Brain microvascular endothelial cell (primary cell): ENCODE measurements around the gene MARK2.
A peak's percentile ranks its signal among the peaks of the same experiment; 100 is the strongest.

Experiments
- DNase-seq: peaks from one replicate; pipeline ENCODE4 v3.0.0-alpha.2; 2020
- H3K27ac ChIP-seq: fragments of 250-450 bp; sonication (Bioruptor Pico); 2 replicates; pipeline ENCODE4 v1.5.1; 2020; ENCODE audit warnings: mild to moderate bottlenecking, moderate library complexity
- H3K27me3 ChIP-seq: fragments of 250-450 bp; sonication (Bioruptor Pico); replicated peaks from 2 replicates; pipeline ENCODE4 v1.5.1; 2020; ENCODE audit warnings: mild to moderate bottlenecking
- H3K36me3 ChIP-seq: fragments of 250-450 bp; sonication (Bioruptor Pico); replicated peaks from 2 replicates; pipeline ENCODE4 v1.5.1; 2020; ENCODE audit warnings: mild to moderate bottlenecking
- H3K4me3 ChIP-seq: 2 replicates; pipeline ENCODE4 v1.5.1; 2011; ENCODE audit warnings: low read depth, mild to moderate bottlenecking, control low read depth, low read length, moderate library complexity
- in situ Hi-C: cut with HindIII; loops from 2 replicates; pipeline ENCODE4 v1.10.0; 2017; ENCODE audit warnings: low sequenced_read_pairs, low pct_ligation_motif_present
- TF ChIP-seq, protein P1 (sequence below): IDR thresholded peaks from 2 replicates; pipeline ENCODE4 v1.5.1; 2011; ENCODE audit warnings: low read depth, mild to moderate bottlenecking, moderate library complexity, low read length, control low read depth, inconsistent platforms; ENCODE audit errors: missing control alignments

Gene MARK2

DNA sequence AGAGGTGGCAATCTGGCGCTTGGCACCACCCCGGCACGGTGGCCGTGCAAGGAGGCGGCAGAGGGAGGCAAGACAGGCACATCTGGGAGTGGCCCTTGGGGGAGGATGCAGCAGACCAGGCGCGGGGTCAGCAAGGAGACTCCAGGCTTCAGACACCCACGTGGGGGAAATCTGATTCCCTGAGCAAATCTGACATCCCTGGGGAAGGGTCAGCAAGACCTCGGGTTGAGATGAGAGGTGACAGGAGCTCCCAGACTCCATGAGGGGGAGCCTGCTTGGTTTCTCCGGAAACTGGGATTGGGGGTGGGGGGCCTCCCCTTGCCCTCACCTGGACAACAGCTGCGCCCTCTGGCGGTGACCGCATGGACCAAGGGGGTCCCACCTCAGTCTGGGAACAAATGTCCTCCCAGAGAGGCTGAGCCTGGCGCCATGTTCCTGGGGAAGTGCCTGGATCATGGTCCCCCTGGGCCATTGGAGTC lies 82.1 kb downstream of the MARK2 start:
- DNase-seq = no peak
- H3K27me3 ChIP-seq = no peaks in the 10 kb centered on the region
- no peaks in the 10 kb centered on the region for H3K36me3 ChIP-seq
- no peak overlapping the region for H3K4me3 ChIP-seq
- TF ChIP-seq, protein P1, sequence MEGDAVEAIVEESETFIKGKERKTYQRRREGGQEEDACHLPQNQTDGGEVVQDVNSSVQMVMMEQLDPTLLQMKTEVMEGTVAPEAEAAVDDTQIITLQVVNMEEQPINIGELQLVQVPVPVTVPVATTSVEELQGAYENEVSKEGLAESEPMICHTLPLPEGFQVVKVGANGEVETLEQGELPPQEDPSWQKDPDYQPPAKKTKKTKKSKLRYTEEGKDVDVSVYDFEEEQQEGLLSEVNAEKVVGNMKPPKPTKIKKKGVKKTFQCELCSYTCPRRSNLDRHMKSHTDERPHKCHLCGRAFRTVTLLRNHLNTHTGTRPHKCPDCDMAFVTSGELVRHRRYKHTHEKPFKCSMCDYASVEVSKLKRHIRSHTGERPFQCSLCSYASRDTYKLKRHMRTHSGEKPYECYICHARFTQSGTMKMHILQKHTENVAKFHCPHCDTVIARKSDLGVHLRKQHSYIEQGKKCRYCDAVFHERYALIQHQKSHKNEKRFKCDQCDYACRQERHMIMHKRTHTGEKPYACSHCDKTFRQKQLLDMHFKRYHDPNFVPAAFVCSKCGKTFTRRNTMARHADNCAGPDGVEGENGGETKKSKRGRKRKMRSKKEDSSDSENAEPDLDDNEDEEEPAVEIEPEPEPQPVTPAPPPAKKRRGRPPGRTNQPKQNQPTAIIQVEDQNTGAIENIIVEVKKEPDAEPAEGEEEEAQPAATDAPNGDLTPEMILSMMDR = peak; percentile 78
- in situ Hi-C loops = no loop called here
- H3K27ac ChIP-seq = no peak overlapping the region

DNA sequence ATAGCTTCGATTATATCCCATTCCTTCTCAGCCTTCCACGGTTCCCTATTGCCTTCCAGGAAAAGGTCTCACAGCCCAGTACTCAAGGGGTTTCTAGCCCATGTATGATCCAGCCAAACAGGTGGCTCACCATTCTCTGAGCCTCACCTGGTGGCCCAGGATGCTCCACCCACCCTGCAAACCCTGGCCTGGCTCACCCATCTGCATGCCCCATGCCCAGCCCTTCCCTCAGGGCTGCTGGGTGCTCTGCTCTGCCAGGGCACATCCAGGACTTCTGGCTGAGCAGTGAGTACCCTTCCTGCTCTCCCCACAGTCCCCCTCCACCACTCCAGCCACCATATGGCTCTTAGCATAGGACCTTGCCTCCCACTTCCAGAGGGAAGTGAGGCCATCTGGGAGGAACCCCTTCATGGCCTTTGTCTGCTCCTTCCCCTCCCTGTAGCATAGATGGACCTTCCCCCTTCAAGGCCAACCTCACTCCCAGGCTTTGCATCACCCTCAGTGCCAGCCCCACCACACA lies 83.8 kb downstream of the MARK2 start:
- TF ChIP-seq, protein P1 = no peak
- Histone ChIP-seq H3K4me3 (no peak overlapping the region), H3K27ac (no peak overlapping the region), H3K36me3 (no peaks in the 10 kb centered on the region), H3K27me3 (no peaks in the 10 kb centered on the region)
- no peak for DNase-seq
- in situ Hi-C loops = no loop called here

- H3K27me3 ChIP-seq = no peaks in the 10 kb centered on the region
- H3K4me3 ChIP-seq = no peak overlapping the region
- TF ChIP-seq, protein P1 = no peak
- no peak for DNase-seq
- in situ Hi-C loops = no loop called here
- no peaks in the 10 kb centered on the region for H3K36me3 ChIP-seq
- H3K27ac ChIP-seq = no peak overlapping the region
Observed at GRCh38 chr11:63923319-63923718, 84.4 kb downstream of the MARK2 start.

- H3K36me3 ChIP-seq = no peaks in the 10 kb centered on the region
- TF ChIP-seq, protein P1 = no peak
- H3K4me3 ChIP-seq = no peak overlapping the region
- in situ Hi-C loops = no loop called here
- DNase-seq = no peak
- H3K27ac ChIP-seq = no peak overlapping the region
- no peaks in the 10 kb centered on the region for H3K27me3 ChIP-seq
Observed at GRCh38 chr11:63929616-63930015, 90.7 kb downstream of the MARK2 start.

DNA sequence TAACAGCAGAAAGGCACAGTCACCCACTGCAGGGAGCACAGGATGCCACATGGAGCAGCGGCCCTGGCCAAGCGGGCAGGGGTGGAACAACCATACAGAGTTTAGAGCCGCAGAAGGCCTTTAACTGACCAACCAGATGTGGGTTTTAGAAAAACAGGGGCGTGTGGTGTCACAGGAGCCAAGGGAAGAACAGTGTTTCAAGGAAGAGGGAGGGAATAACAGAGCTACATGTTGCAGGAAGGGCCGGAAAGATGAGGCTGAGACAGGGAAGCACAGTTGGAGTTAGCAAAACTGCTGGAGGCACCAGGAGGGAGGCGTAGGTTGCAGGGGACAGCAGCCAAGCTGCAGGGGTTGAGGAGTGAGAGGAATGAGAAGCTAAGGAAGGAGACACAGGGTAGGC lies 92.1 kb downstream of the MARK2 start:
- in situ Hi-C loops = no loop called here
- DNase-seq = no peak

More for the DNA sequence above, 92.1 kb downstream of the MARK2 start:
- TF ChIP-seq, protein P1 = no peak
- Histone ChIP-seq H3K36me3 (no peaks in the 10 kb centered on the region), H3K27me3 (no peaks in the 10 kb centered on the region), H3K27ac (no peak overlapping the region), H3K4me3 (no peak overlapping the region)
